C1 segment of cervical spinal cord (tissue), 14 donors: ENCODE data around the gene MRPL9.
"Not testable (repeated sequence)": the region's sequence is repeated elsewhere in the genome, so short reads cannot be mapped to it uniquely, and the experiment has no call there.

Source experiments
- DNase-seq, 14 donors: peaks; one replicate each; lab custom pipeline; 2025; lab: John Stamatoyannopoulos, UW

Gene MRPL9

GRCh38 chr1:151733995-151734394 lies 29.3 kb downstream of the MRPL9 start:
- DNase-seq = not testable (repeated sequence)

GRCh38 chr1:151733126-151733525 lies 30.2 kb downstream of the MRPL9 start:
- no peak for DNase-seq

GRCh38 chr1:151729966-151730291 lies 33.4 kb downstream of the MRPL9 start:
- no peak for DNase-seq

GRCh38 chr1:151729157-151729965 lies 33.9 kb downstream of the MRPL9 start:
- DNase-seq = peak in 1 of 14 donors; percentile 5

GRCh38 chr1:151728151-151729054 lies 34.9 kb downstream of the MRPL9 start:
- DNase-seq = peak in 9 of 14 donors; percentile 10 to 82 (median 30)

GRCh38 chr1:151723726-151724370 lies 39.4 kb downstream of the MRPL9 start:
- no peak for DNase-seq

GRCh38 chr1:151721788-151722510 lies 41.3 kb downstream of the MRPL9 start:
- DNase-seq = no peak

GRCh38 chr1:151720974-151721787 lies 42.1 kb downstream of the MRPL9 start, which contains the start of gene RIIAD1:
TSS of gene RIIAD1 (plus strand) at chr1:151721522. CDS start at chr1:151721537, 15 bp downstream.
- DNase-seq = peak in 4 of 14 donors; percentile 7 to 48 (median 12)

GRCh38 chr1:151720554-151720953 lies 42.7 kb downstream of the MRPL9 start:
- peak in 1 of 14 donors; percentile 35 for DNase-seq

GRCh38 chr1:151720125-151720524 lies 43.2 kb downstream of the MRPL9 start:
- DNase-seq = no peak

- DNase-seq = no peak
These were observed 44.6 kb downstream of the MRPL9 start for GRCh38 chr1:151718666-151719065.

- DNase-seq = peak in 1 of 14 donors; percentile 46
These were observed 45.3 kb downstream of the MRPL9 start for GRCh38 chr1:151718011-151718431.

GRCh38 chr1:151716771-151717631 lies 46.3 kb downstream of the MRPL9 start, which contains the start of gene CELF3:
TSS of gene CELF3 (minus strand) at chr1:151716803. CDS start at chr1:151716020, 783 bp downstream.
- DNase-seq = peak in 12 of 14 donors; percentile 13 to 98 (median 36)

GRCh38 chr1:151716405-151716762 lies 46.9 kb downstream of the MRPL9 start:
- no peak for DNase-seq

- DNase-seq = peak in 1 of 14 donors; percentile 55
These were observed 47.4 kb downstream of the MRPL9 start for GRCh38 chr1:151715726-151716404.

GRCh38 chr1:151714820-151715725 lies 48.2 kb downstream of the MRPL9 start:
- no peak for DNase-seq

GRCh38 chr1:151713874-151714273 lies 49.4 kb downstream of the MRPL9 start:
- peak in 1 of 14 donors; percentile 19 for DNase-seq

GRCh38 chr1:151713044-151713443 lies 50.3 kb downstream of the MRPL9 start:
- DNase-seq = no peak
